Measurements from ENCODE around the gene PLXNA2. TPM values are rescaled to one million over a fixed set of nuclear protein-coding genes. Genes with fewer than 3 reads are reported as not detected.

The PLXNA2 gene
- polyA plus RNA-seq, 2 of the 4 experiments (the other 2 are of a cell fraction) = 0.36 to 0.87 TPM

- ATAC-seq (no peak), DNase-seq (ENCODE audit: low read depth in 1 of 2, low spot score in 1 of 2) (no peak), FAIRE-seq (no peak)
- Histone ChIP-seq H3K4me3 (no peak overlapping the region), H3K27ac (no peak overlapping the region; a peak in 1 of 6 replicates), H3K4me1 (no peaks in the 10 kb centered on the region), H3K9me3 (no peaks in the 10 kb centered on the region), H3K4me2 (no peak overlapping the region)
- TF ChIP-seq HEYL (CRISPR knock-in tag; IDR thresholded peaks at IDR 0.05) (no peak), CEBPB (IDR thresholded peaks at IDR 0.05) (no peak), RCOR1 (IDR thresholded peaks at IDR 0.05; ENCODE audit: low read depth, low read length) (no peak), RAD21 (conservative IDR thresholded peaks at IDR 0.05 in 1 of 2, IDR thresholded peaks at IDR 0.05 in 1 of 2) (no peak), REST (IDR thresholded peaks at IDR 0.05) (no peak), ZFP36 (IDR thresholded peaks at IDR 0.05; ENCODE audit: borderline replicate concordance, partially characterized antibody) (no peak), MYC (IDR thresholded peaks at IDR 0.05; ENCODE audit: borderline replicate concordance, low read length) (no peak), KDM1A (IDR thresholded peaks at IDR 0.05; ENCODE audit: low read depth) (no peak), SREBF2 (IDR thresholded peaks at IDR 0.05) (no peak), CHD2 (IDR thresholded peaks at IDR 0.05; ENCODE audit: low read length, partially characterized antibody) (no peak), POLR2A (IDR thresholded peaks at IDR 0.05; ENCODE audit: low read length) (no peak), HOXB13 (CRISPR knock-in tag; IDR thresholded peaks at IDR 0.05; ENCODE audit: low read depth) (no peak)
- TF ChIP-seq, protein P1, sequence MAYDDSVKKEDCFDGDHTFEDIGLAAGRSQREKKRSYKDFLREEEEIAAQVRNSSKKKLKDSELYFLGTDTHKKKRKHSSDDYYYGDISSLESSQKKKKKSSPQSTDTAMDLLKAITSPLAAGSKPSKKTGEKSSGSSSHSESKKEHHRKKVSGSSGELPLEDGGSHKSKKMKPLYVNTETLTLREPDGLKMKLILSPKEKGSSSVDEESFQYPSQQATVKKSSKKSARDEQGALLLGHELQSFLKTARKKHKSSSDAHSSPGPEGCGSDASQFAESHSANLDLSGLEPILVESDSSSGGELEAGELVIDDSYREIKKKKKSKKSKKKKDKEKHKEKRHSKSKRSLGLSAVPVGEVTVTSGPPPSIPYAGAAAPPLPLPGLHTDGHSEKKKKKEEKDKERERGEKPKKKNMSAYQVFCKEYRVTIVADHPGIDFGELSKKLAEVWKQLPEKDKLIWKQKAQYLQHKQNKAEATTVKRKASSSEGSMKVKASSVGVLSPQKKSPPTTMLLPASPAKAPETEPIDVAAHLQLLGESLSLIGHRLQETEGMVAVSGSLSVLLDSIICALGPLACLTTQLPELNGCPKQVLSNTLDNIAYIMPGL (CRISPR knock-in tag; IDR thresholded peaks at IDR 0.05; ENCODE audit: borderline replicate concordance) = no peak
- TF ChIP-seq, protein P2, sequence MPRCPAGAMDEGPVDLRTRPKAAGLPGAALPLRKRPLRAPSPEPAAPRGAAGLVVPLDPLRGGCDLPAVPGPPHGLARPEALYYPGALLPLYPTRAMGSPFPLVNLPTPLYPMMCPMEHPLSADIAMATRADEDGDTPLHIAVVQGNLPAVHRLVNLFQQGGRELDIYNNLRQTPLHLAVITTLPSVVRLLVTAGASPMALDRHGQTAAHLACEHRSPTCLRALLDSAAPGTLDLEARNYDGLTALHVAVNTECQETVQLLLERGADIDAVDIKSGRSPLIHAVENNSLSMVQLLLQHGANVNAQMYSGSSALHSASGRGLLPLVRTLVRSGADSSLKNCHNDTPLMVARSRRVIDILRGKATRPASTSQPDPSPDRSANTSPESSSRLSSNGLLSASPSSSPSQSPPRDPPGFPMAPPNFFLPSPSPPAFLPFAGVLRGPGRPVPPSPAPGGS (IDR thresholded peaks at IDR 0.05) = no peak
- ChIA-PET CTCF (interaction anchor here (1.2 kb wide), 1 partner anchor 42 kb away, joined by 3 read pairs; no protein-coding TSS in a partner anchor), POLR2A (no interaction called here)
- 70% methylated on average over 3 of the region's 3 CpGs for WGBS (ENCODE audit: missing lambda C conversion rate)
Measured at GRCh38 chr1:208157769-208158168, 86.4 kb downstream of the PLXNA2 start.

- TF ChIP-seq CEBPB (IDR thresholded peaks at IDR 0.05) (no peak), EHMT2 (IDR thresholded peaks at IDR 0.05; ENCODE audit: low read depth) (no peak), EHF (CRISPR knock-in tag; IDR thresholded peaks at IDR 0.05) (no peak), CHD2 (IDR thresholded peaks at IDR 0.05; ENCODE audit: low read length, partially characterized antibody) (no peak), JUN (IDR thresholded peaks at IDR 0.05) (no peak), ZSCAN20 (CRISPR knock-in tag; IDR thresholded peaks at IDR 0.05) (no peak), HEYL (CRISPR knock-in tag; IDR thresholded peaks at IDR 0.05) (no peak), GATA3 (IDR thresholded peaks at IDR 0.05; ENCODE audit: borderline replicate concordance) (no peak), NR3C1 (IDR thresholded peaks at IDR 0.05) (no peak), ZFP36 (IDR thresholded peaks at IDR 0.05; ENCODE audit: borderline replicate concordance, partially characterized antibody) (no peak), BHLHE40 (IDR thresholded peaks at IDR 0.05; ENCODE audit: low read depth, low read length) (no peak), MAZ (IDR thresholded peaks at IDR 0.05; ENCODE audit: borderline replicate concordance, low read depth, low read length) (no peak), HOXA7 (CRISPR knock-in tag; IDR thresholded peaks at IDR 0.05) (no peak), RFX5 (IDR thresholded peaks at IDR 0.05) (no peak), CBX2 (IDR thresholded peaks at IDR 0.05; ENCODE audit: borderline replicate concordance, low read depth) (no peak), RNF2 (IDR thresholded peaks at IDR 0.05; ENCODE audit: borderline replicate concordance, low read depth) (no peak)
- TF ChIP-seq, protein P1 (CRISPR knock-in tag; IDR thresholded peaks at IDR 0.05; ENCODE audit: borderline replicate concordance) = no peak
- TF ChIP-seq, protein P3, sequence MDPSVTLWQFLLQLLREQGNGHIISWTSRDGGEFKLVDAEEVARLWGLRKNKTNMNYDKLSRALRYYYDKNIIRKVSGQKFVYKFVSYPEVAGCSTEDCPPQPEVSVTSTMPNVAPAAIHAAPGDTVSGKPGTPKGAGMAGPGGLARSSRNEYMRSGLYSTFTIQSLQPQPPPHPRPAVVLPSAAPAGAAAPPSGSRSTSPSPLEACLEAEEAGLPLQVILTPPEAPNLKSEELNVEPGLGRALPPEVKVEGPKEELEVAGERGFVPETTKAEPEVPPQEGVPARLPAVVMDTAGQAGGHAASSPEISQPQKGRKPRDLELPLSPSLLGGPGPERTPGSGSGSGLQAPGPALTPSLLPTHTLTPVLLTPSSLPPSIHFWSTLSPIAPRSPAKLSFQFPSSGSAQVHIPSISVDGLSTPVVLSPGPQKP (IDR thresholded peaks at IDR 0.05; ENCODE audit: low read depth, low read length) = no peak
- WGBS (ENCODE audit: missing lambda C conversion rate) = 79% methylated on average over 2 of the region's 2 CpGs
- FAIRE-seq (no peak), DNase-seq (ENCODE audit: low read depth in 1 of 2, low spot score in 1 of 2) (no peak), ATAC-seq (no peak)
- Histone ChIP-seq H3K27ac (no peak overlapping the region), H3K4me3 (no peak overlapping the region), H3K4me2 (no peak overlapping the region), H3K9me3 (no peaks in the 10 kb centered on the region), H3K4me1 (no peaks in the 10 kb centered on the region)
- ChIA-PET POLR2A (no interaction called here), CTCF (interaction anchor here (1.2 to 1.3 kb wide), 2 partner anchors 24 to 81 kb away, joined by 3 read pairs; no protein-coding TSS in a partner anchor)
Measured at GRCh38 chr1:208156741-208157140, 87.4 kb downstream of the PLXNA2 start.
